Calu3 (cell line): ENCODE results near the gene DDC. TPM values are rescaled to one million over a fixed set of nuclear protein-coding genes. Genes with fewer than 3 reads are reported as not detected.

Experiments
- BruUV-seq: library from RNA; stranded (reverse); fragments of 400-500 nt; replicated peaks from 2 replicates; lab custom pipeline; 2021; lab: Mats Ljungman, UMichigan
- CTCF ChIA-PET: fragments of 300-600 bp; sonication (Branson Sonifier 250); formaldehyde crosslinking; loops from one replicate; lab custom pipeline; 2022; ENCODE audit warnings: antibody characterized with exemption; lab: Charles Lee
- DNase-seq: peaks from one replicate; pipeline ENCODE4 v3.0.0; 2022
- H3K27ac Mint-ChIP-seq: one replicate; pipeline ENCODE4 v1.8.0; 2022; ENCODE audit warnings: mixed read lengths; ENCODE audit not compliant: unreplicated experiment
- H3K27me3 Mint-ChIP-seq: one replicate; pipeline ENCODE4 v1.8.0; 2022; ENCODE audit warnings: mixed read lengths; ENCODE audit not compliant: unreplicated experiment
- H3K36me3 Mint-ChIP-seq: one replicate; pipeline ENCODE4 v1.8.0; 2022; ENCODE audit warnings: mild to moderate bottlenecking, moderate library complexity, mixed read lengths; ENCODE audit not compliant: insufficient read depth, unreplicated experiment
- H3K4me1 Mint-ChIP-seq: one replicate; pipeline ENCODE4 v1.8.0; 2022; ENCODE audit warnings: mild to moderate bottlenecking, low read depth, mixed read lengths; ENCODE audit not compliant: unreplicated experiment
- H3K4me3 Mint-ChIP-seq: one replicate; pipeline ENCODE4 v1.8.0; 2022; ENCODE audit warnings: mild to moderate bottlenecking, low read depth, moderate library complexity, mixed read lengths; ENCODE audit not compliant: unreplicated experiment
- H3K9me3 Mint-ChIP-seq: one replicate; pipeline ENCODE4 v1.8.0; 2022; ENCODE audit warnings: low read depth, mixed read lengths; ENCODE audit not compliant: unreplicated experiment
- intact Hi-C: fragments of 100-400 bp; cut with micrococcal nuclease; formaldehyde crosslinking; loops from one replicate; pipeline ENCODE4 v1.10.0; 2022; ENCODE audit not compliant: unreplicated experiment
- total RNA-seq: library from RNA; stranded (reverse); gene quantifications from 2 replicates; pipeline ENCODE4 v1.2.3, GENCODE V29; 2022
- TF ChIP-seq, protein P1 (sequence below): fragments of 200-600 bp; IDR thresholded peaks from one replicate; pipeline ENCODE4 v1.8.0; 2022; ENCODE audit warnings: antibody characterized with exemption; ENCODE audit not compliant: unreplicated experiment

The DDC gene
- total RNA-seq, 1 experiment from 2014 or later = 3.7 TPM

DNA sequence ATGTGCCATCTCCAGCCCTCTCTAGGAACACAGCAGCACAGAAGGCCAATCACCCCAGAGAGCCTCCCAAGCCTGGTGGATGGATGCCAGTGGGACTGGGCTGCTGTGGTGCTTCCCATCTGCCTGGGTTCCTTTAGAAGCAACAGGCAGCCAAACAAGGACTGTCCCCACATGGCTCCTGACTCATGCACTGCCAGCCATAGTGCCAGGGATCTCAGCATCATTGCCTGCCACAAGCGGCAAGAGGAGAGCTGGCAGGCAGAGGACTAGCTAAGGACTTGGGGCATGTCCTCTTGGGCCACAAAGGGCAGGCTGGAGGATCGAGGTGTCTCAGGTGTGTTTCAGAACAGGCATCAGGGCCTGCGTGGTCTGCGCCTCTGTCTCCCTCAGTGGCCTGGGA, 91.7 kb downstream of the DDC start:
- no peak overlapping the region for H3K27ac Mint-ChIP-seq
- no TSS peak for BruUV-seq
- TF ChIP-seq, protein P1, sequence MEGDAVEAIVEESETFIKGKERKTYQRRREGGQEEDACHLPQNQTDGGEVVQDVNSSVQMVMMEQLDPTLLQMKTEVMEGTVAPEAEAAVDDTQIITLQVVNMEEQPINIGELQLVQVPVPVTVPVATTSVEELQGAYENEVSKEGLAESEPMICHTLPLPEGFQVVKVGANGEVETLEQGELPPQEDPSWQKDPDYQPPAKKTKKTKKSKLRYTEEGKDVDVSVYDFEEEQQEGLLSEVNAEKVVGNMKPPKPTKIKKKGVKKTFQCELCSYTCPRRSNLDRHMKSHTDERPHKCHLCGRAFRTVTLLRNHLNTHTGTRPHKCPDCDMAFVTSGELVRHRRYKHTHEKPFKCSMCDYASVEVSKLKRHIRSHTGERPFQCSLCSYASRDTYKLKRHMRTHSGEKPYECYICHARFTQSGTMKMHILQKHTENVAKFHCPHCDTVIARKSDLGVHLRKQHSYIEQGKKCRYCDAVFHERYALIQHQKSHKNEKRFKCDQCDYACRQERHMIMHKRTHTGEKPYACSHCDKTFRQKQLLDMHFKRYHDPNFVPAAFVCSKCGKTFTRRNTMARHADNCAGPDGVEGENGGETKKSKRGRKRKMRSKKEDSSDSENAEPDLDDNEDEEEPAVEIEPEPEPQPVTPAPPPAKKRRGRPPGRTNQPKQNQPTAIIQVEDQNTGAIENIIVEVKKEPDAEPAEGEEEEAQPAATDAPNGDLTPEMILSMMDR = no peak
- no peak for DNase-seq
- H3K27me3 Mint-ChIP-seq = no peaks in the 10 kb centered on the region
- CTCF ChIA-PET = no interaction called here
- no peaks in the 10 kb centered on the region for H3K36me3 Mint-ChIP-seq
- no peaks in the 10 kb centered on the region for H3K9me3 Mint-ChIP-seq
- no peak overlapping the region for H3K4me3 Mint-ChIP-seq
- intact Hi-C loops = no loop called here
- no peaks in the 10 kb centered on the region for H3K4me1 Mint-ChIP-seq

DNA sequence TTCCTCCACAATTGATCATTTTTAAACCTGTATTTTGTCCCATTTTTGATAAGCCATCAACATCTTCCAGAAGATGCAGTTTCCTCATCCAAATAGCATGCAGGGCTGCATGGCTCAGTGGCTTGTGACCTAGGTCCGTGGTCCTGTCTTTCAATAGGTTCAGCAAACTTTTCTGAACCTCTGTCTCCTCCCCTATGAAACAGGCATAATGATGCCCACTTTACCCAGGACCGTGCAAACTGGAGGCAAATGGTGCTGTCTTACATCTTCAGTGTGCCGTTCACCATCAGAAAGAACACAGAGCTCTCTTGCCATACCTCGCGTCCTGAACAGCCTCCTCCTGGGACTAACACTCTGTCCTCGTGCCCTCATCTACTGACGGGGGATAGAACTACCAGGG, 92.8 kb downstream of the DDC start:
- intact Hi-C loops = no loop called here
- no peak overlapping the region for H3K27ac Mint-ChIP-seq
- TF ChIP-seq, protein P1 = no peak
- no peak for DNase-seq
- CTCF ChIA-PET = interaction anchor here (1.0 to 1.1 kb wide), 2 partner anchors 145 to 668 kb away, joined by 3 read pairs; no protein-coding TSS in a partner anchor
- H3K36me3 Mint-ChIP-seq = peaks cover 5% of the 10 kb centered on the region
- no peaks in the 10 kb centered on the region for H3K4me1 Mint-ChIP-seq
- no TSS peak for BruUV-seq
- no peak overlapping the region for H3K4me3 Mint-ChIP-seq
- no peaks in the 10 kb centered on the region for H3K27me3 Mint-ChIP-seq
- no peaks in the 10 kb centered on the region for H3K9me3 Mint-ChIP-seq

DNA sequence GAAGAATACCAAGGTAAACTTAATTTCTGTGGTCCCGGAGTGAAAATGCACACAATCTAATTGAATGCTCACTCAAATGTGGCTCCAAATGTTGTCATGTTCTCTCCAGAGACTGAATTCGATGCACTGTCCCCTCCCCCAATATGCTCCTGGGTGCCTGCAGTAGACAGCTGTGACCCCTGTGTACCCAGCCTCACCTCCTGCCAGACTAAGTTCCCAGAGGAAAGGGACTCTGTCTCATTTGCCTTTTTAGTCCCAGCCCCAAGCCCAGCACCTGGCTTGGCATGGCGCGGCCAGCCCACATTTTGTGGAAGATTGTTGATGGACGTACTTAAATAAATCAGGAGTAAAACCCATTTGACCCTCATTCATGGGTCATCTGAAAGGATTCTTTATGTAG, 93.2 kb downstream of the DDC start:
- peaks cover 5% of the 10 kb centered on the region for H3K36me3 Mint-ChIP-seq
- no peak for DNase-seq
- H3K4me1 Mint-ChIP-seq = no peaks in the 10 kb centered on the region
- H3K4me3 Mint-ChIP-seq = no peak overlapping the region
- H3K27ac Mint-ChIP-seq = no peak overlapping the region
- no peaks in the 10 kb centered on the region for H3K9me3 Mint-ChIP-seq
- CTCF ChIA-PET = interaction anchor here (0.6 to 1.1 kb wide), 3 partner anchors 145 to 669 kb away, joined by 3 read pairs; no protein-coding TSS in a partner anchor
- H3K27me3 Mint-ChIP-seq = no peaks in the 10 kb centered on the region
- BruUV-seq = no TSS peak
- TF ChIP-seq, protein P1 = no peak
- intact Hi-C loops = no loop called here

DNA sequence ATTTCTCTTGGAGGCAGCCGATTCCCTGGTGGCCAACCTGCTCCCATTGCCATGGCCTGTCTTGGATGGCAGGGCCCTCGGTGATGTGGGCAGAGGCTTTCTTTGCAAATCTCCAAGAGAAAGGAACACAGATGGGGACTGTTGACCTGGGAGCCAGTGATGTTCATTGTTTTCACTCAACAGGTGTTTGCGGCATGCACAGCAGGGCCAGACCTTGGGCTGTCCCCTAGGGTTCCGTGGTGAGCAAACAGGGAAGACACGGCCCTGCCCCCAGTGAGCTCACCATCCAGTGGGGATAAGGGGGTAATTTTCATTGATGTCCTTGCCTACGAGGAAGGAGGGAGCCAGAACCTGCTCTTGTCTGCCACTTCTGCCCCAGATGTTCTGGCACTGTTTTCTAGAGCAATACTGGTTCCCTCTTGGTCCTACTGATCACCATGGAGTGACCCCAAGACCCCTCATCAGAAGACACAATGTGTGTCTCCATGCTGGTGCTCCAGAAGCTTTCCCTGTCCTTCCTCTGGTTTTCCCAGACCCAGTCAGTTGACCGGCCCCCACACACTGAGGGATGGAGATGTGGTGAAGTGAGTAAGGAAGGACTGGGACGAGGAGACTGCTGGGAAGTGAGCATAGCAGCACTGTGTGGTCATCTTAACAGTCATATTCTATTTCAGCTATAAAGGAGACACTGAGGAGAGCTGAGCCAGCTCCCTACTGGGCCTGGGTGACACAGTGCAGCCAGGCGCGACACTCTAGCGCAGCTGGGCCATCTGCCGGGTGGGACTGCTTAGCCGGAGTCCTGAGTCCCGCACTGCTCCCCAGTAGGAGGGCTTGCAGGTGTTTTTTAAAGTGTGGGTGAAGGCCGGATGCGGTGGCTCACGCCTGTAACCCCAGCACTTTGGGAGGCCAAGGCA, 94.7 kb downstream of the DDC start:
- CTCF ChIA-PET = no interaction called here
- peaks cover 5% of the 10 kb centered on the region for H3K36me3 Mint-ChIP-seq
- H3K9me3 Mint-ChIP-seq = no peaks in the 10 kb centered on the region
- H3K27ac Mint-ChIP-seq = no peak overlapping the region
- DNase-seq = no peak
- H3K4me1 Mint-ChIP-seq = no peaks in the 10 kb centered on the region
- H3K27me3 Mint-ChIP-seq = no peaks in the 10 kb centered on the region
- H3K4me3 Mint-ChIP-seq = no peak overlapping the region
- no TSS peak for BruUV-seq
- TF ChIP-seq, protein P1 = no peak
- intact Hi-C loops = no loop called here
